Keratinocyte (primary cell): ENCODE measurements around the gene NFIC. TPM values are rescaled to one million over a fixed set of nuclear protein-coding genes. Genes with fewer than 3 reads are reported as not detected.
A peak's percentile ranks its signal among the peaks of the same experiment; 100 is the strongest.
"Not testable (repeated sequence)": the region's sequence is repeated elsewhere in the genome, so short reads cannot be mapped to it uniquely, and the experiment has no call there.

Experiments
- DNase-seq: peaks from one replicate; pipeline ENCODE4 v3.0.0-alpha.2; 2011; ENCODE audit warnings: low read depth, missing footprints, low spot score
- FAIRE-seq: peaks from 2 replicates; lab custom pipeline; 2011; peaks lifted over from hg19 to GRCh38; lab: Jason Lieb, UNC
- H2AFZ ChIP-seq: 2 replicates; pipeline ENCODE4 v1.6.0; 2012; ENCODE audit warnings: low read length, control low read depth, inconsistent platforms; ENCODE audit not compliant: control insufficient read depth
- H3K27ac ChIP-seq: 2 replicates; pipeline ENCODE4 v1.5.1; 2011; ENCODE audit warnings: low read length; ENCODE audit not compliant: control insufficient read depth, insufficient read depth
- H3K27me3 ChIP-seq: 3 replicates; pipeline ENCODE4 v1.6.0; 2011; ENCODE audit warnings: low read length; ENCODE audit not compliant: control insufficient read depth, insufficient read depth; ENCODE audit errors: extremely low read depth
- H3K36me3 ChIP-seq, 2 experiments: 2 replicates in 1 of 2; 3 replicates in 1 of 2; pipeline ENCODE4 v1.5.1; 2011; ENCODE audit warnings: low read length in 2 of 2, mild to moderate bottlenecking in 1 of 2; ENCODE audit not compliant: control insufficient read depth in 2 of 2, insufficient read depth in 2 of 2; ENCODE audit errors: extremely low read depth in 1 of 2
- H3K4me1 ChIP-seq: 3 replicates; pipeline ENCODE4 v1.5.1; 2011; ENCODE audit warnings: low read length; ENCODE audit not compliant: control insufficient read depth, insufficient read depth; ENCODE audit errors: extremely low read depth
- H3K4me2 ChIP-seq: 3 replicates; pipeline ENCODE4 v1.6.0; 2011; ENCODE audit warnings: low read depth, low read length; ENCODE audit not compliant: control insufficient read depth, insufficient read depth; ENCODE audit errors: extremely low read depth
- H3K4me3 ChIP-seq, 3 experiments: fragments of 200-600 bp in 1 of 3; sonication (generic) in 1 of 3; 2 replicates in 2 of 3; 3 replicates in 1 of 3; pipeline ENCODE4 v1.5.1; 2011 to 2016; ENCODE audit warnings: low read length in 3 of 3, mild to moderate bottlenecking in 3 of 3, control low read depth in 2 of 3, inconsistent platforms in 1 of 3, low read depth in 1 of 3, mixed read lengths in 1 of 3, mixed run types in 1 of 3, moderate library complexity in 1 of 3; ENCODE audit not compliant: control insufficient read depth in 2 of 3, insufficient read depth in 2 of 3; ENCODE audit errors: extremely low read depth in 1 of 3
- H3K79me2 ChIP-seq: 2 replicates; pipeline ENCODE4 v1.6.0; 2012; ENCODE audit warnings: low read length; ENCODE audit not compliant: control insufficient read depth, insufficient read depth
- H3K9ac ChIP-seq: 3 replicates; pipeline ENCODE4 v1.6.0; 2011; ENCODE audit warnings: low read length; ENCODE audit not compliant: control insufficient read depth, insufficient read depth; ENCODE audit errors: extremely low read depth
- H3K9me1 ChIP-seq: 3 replicates; pipeline ENCODE4 v1.6.0; 2011; ENCODE audit warnings: low read length; ENCODE audit not compliant: control insufficient read depth, insufficient read depth; ENCODE audit errors: extremely low read depth
- H3K9me3 ChIP-seq: 2 replicates; pipeline ENCODE4 v1.5.1; 2012; ENCODE audit warnings: low read depth, low read length; ENCODE audit not compliant: control insufficient read depth
- H4K20me1 ChIP-seq: 3 replicates; pipeline ENCODE4 v1.6.0; 2011; ENCODE audit warnings: low read length; ENCODE audit not compliant: control insufficient read depth, insufficient read depth; ENCODE audit errors: extremely low read depth
- EZH2 ChIP-seq: IDR thresholded peaks from one replicate; pipeline ENCODE4 v1.6.1; 2012; ENCODE audit warnings: inconsistent platforms, mild to moderate bottlenecking, low read length, moderate library complexity
- dilution Hi-C: fragments of 300-500 bp; cut with MboI; formaldehyde crosslinking; loops from one replicate; pipeline ENCODE4 v1.7.0; 2020; ENCODE audit warnings: low sequenced_read_pairs; ENCODE audit not compliant: extremely low pct_ligation_motif_present
- polyA plus RNA-seq, 5 experiments: library from polyadenylated mRNA; depleted of rRNA in 3 of 5; stranded (reverse) in 3 of 5; stranded (forward) in 1 of 5; unstranded in 1 of 5; fragments of >200 nt; gene quantifications; 1 replicate in 1 of 5; 2 replicates in 3 of 5; 3 replicates in 1 of 5; pipeline versions ENCODE4 v1.2.1 to v1.2.3, GENCODE V29; 2011 to 2012; ENCODE audit warnings: missing spikeins in 2 of 5, low read depth in 1 of 5, low replicate concordance in 1 of 5
- TF ChIP-seq, protein P1 (sequence below), 3 experiments: IDR thresholded peaks in 1 of 3; conservative IDR thresholded peaks in 1 of 3; optimal IDR thresholded peaks in 1 of 3; 2 replicates in 2 of 3; 3 replicates in 1 of 3; pipeline versions ENCODE3 to v1.5.1; 2011; ENCODE audit warnings: low read length in 3 of 3, mild to moderate bottlenecking in 3 of 3, moderate library complexity in 2 of 3, control low read depth in 1 of 3, inconsistent platforms in 1 of 3; ENCODE audit not compliant: insufficient read depth in 2 of 3; ENCODE audit errors: extremely low read depth in 1 of 3

NFIC gene
- polyA plus RNA-seq, 1 donor (not counting 4 experiments of a cell fraction or from before 2014, with no cell fraction given) = 2.4 TPM

GRCh38 chr19:3506384-3507340, 140.3 kb downstream of the NFIC start:
- Histone ChIP-seq H3K9me3 (no peaks in the 10 kb centered on the region), H3K4me2 (peak overlapping the region; percentile 94), H3K79me2 (peaks cover 51% of the 10 kb centered on the region), H3K27ac (peak overlapping the region; percentile 97), H4K20me1 (peaks cover 11% of the 10 kb centered on the region), H3K36me3 (peaks cover 10 to 14% of the 10 kb centered on the region in 2 experiments), H3K4me1 (peaks cover 25% of the 10 kb centered on the region), H3K9me1 (peaks cover 6% of the 10 kb centered on the region), H2AFZ (peak overlapping the region; percentile 4), H3K27me3 (no peaks in the 10 kb centered on the region), H3K9ac (peak overlapping the region; percentile 91), H3K4me3 (peak overlapping the region; percentile 80 to 87 (median 82))
- DNase-seq (no peak), FAIRE-seq (no peak)
- no peak for TF ChIP-seq EZH2
- TF ChIP-seq, protein P1, sequence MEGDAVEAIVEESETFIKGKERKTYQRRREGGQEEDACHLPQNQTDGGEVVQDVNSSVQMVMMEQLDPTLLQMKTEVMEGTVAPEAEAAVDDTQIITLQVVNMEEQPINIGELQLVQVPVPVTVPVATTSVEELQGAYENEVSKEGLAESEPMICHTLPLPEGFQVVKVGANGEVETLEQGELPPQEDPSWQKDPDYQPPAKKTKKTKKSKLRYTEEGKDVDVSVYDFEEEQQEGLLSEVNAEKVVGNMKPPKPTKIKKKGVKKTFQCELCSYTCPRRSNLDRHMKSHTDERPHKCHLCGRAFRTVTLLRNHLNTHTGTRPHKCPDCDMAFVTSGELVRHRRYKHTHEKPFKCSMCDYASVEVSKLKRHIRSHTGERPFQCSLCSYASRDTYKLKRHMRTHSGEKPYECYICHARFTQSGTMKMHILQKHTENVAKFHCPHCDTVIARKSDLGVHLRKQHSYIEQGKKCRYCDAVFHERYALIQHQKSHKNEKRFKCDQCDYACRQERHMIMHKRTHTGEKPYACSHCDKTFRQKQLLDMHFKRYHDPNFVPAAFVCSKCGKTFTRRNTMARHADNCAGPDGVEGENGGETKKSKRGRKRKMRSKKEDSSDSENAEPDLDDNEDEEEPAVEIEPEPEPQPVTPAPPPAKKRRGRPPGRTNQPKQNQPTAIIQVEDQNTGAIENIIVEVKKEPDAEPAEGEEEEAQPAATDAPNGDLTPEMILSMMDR (optimal IDR thresholded peaks at IDR 0.05 in 1 of 3, IDR thresholded peaks at IDR 0.05 in 1 of 3, conservative IDR thresholded peaks at IDR 0.05 in 1 of 3; ENCODE audit: extremely low read depth in 1 of 3, insufficient read depth in 2 of 3, low read length in 3 of 3) = no peak
- dilution Hi-C loops = no loop called here

- Histone ChIP-seq H3K36me3 (peaks cover 16 to 21% of the 10 kb centered on the region in 2 experiments), H3K9me1 (peaks cover 8% of the 10 kb centered on the region), H3K4me3 (peak overlapping the region; percentile 80 to 87 (median 82)), H2AFZ (peak overlapping the region; percentile 4), H3K9ac (peak overlapping the region; percentile 91), H4K20me1 (peaks cover 18% of the 10 kb centered on the region), H3K27me3 (no peaks in the 10 kb centered on the region), H3K27ac (peak overlapping the region; percentile 97), H3K79me2 (peaks cover 60% of the 10 kb centered on the region), H3K9me3 (no peaks in the 10 kb centered on the region), H3K4me1 (peaks cover 25% of the 10 kb centered on the region), H3K4me2 (peak overlapping the region; percentile 94)
- DNase-seq (no peak), FAIRE-seq (no peak)
- dilution Hi-C loops = no loop called here
- TF ChIP-seq EZH2 = no peak
- TF ChIP-seq, protein P1 (optimal IDR thresholded peaks at IDR 0.05 in 1 of 3, IDR thresholded peaks at IDR 0.05 in 1 of 3, conservative IDR thresholded peaks at IDR 0.05 in 1 of 3; ENCODE audit: extremely low read depth in 1 of 3, insufficient read depth in 2 of 3, low read length in 3 of 3) = no peak
These were observed 141.2 kb downstream of the NFIC start for GRCh38 chr19:3507371-3508120.

GRCh38 chr19:3508121-3508661, 141.8 kb downstream of the NFIC start:
- H2AFZ ChIP-seq, H3K9ac ChIP-seq, DNase-seq, FAIRE-seq, H3K4me3 ChIP-seq, H3K27me3 ChIP-seq, H3K9me3 ChIP-seq, H3K9me1 ChIP-seq, dilution Hi-C loops: not testable (repeated sequence)
- H3K36me3 ChIP-seq = peaks cover 16 to 22% of the 10 kb centered on the region in 2 experiments
- H3K27ac ChIP-seq = peak overlapping the region; percentile 73
- peak overlapping the region; percentile 94 for H3K4me2 ChIP-seq
- H4K20me1 ChIP-seq = peaks cover 18% of the 10 kb centered on the region
- peaks cover 66% of the 10 kb centered on the region for H3K79me2 ChIP-seq
- H3K4me1 ChIP-seq = peaks cover 25% of the 10 kb centered on the region
